GM18873 (cell line): ENCODE measurements around the gene AFF1.

Experiments used
- ATAC-seq: cut with Tn5 transposase; IDR thresholded peaks from one replicate; pipeline ENCODE4 v1.9.1; 2021; ENCODE audit warnings: mild to moderate bottlenecking, moderate library complexity, moderate number of reproducible peaks; ENCODE audit not compliant: unreplicated experiment, low FRiP score

Gene AFF1

GRCh38 chr4:86947501-86948120 lies 12.8 kb downstream of the AFF1 start:
- no peak for ATAC-seq

GRCh38 chr4:86948276-86948675 lies 13.5 kb downstream of the AFF1 start:
- peak; percentile 51 for ATAC-seq

GRCh38 chr4:86950831-86951525 lies 16.2 kb downstream of the AFF1 start:
- ATAC-seq, result no peak

- no peak for ATAC-seq
These were observed 21.2 kb downstream of the AFF1 start for GRCh38 chr4:86955888-86956451.

GRCh38 chr4:86957215-86957614 lies 22.4 kb downstream of the AFF1 start:
- peak; percentile 53 for ATAC-seq

- no peak for ATAC-seq
These were observed 25.0 kb downstream of the AFF1 start for GRCh38 chr4:86959588-86960500.

- no peak for ATAC-seq
These were observed 25.7 kb downstream of the AFF1 start for GRCh38 chr4:86960557-86960961.

GRCh38 chr4:86961116-86961515 lies 26.3 kb downstream of the AFF1 start:
- no peak for ATAC-seq

- peak; percentile 89 for ATAC-seq
These were observed 26.9 kb downstream of the AFF1 start for GRCh38 chr4:86961605-86962295.

GRCh38 chr4:86963697-86964096 lies 28.9 kb downstream of the AFF1 start:
- ATAC-seq, result no peak

- no peak for ATAC-seq
These were observed 30.5 kb downstream of the AFF1 start for GRCh38 chr4:86965019-86965976.

- no peak for ATAC-seq
These were observed 32.3 kb downstream of the AFF1 start for GRCh38 chr4:86967073-86967472.

- no peak for ATAC-seq
These were observed 33.0 kb downstream of the AFF1 start for GRCh38 chr4:86967798-86968197.

GRCh38 chr4:86968547-86968946 lies 33.7 kb downstream of the AFF1 start:
- no peak for ATAC-seq

- no peak for ATAC-seq
These were observed 35.9 kb downstream of the AFF1 start for GRCh38 chr4:86970447-86971354.

GRCh38 chr4:86971355-86971683 lies 36.5 kb downstream of the AFF1 start:
- ATAC-seq, result no peak

GRCh38 chr4:86972997-86973396 lies 38.2 kb downstream of the AFF1 start:
- ATAC-seq, result no peak

- ATAC-seq, result no peak
These were observed 38.9 kb downstream of the AFF1 start for GRCh38 chr4:86973668-86974067.
